HCT116 (cell line): Measurements from ENCODE around the gene FFAR3. TPM values are rescaled to one million over a fixed set of nuclear protein-coding genes. Genes with fewer than 3 reads are reported as not detected.

Experiments used
- ATAC-seq: fragments of 200-7000 bp; cut with Tn5 transposase; 2 replicates; pipeline ENCODE4 v1.9.1; 2020; ENCODE audit warnings: mild to moderate bottlenecking, moderate library complexity
- BruUV-seq: library from RNA; stranded (reverse); fragments of 400-500 nt; replicated peaks from 2 replicates; lab custom pipeline; 2021; lab: Mats Ljungman, UMichigan
- CTCF ChIA-PET: fragments of 300-600 bp; sonication (Branson Sonifier 250); formaldehyde crosslinking; loops from one replicate; lab custom pipeline; 2021; ENCODE audit warnings: antibody characterized with exemption; lab: Charles Lee
- POLR2A ChIA-PET: fragments of 300-600, 350-600 bp; sonication (Branson Sonifier 250); formaldehyde crosslinking; loops from one replicate; lab custom pipeline; 2021; ENCODE audit warnings: antibody characterized with exemption; lab: Charles Lee
- RAD21 ChIA-PET, 2 experiments: fragments of 300-600 bp; sonication (Branson Sonifier 250); formaldehyde crosslinking; loops; one replicate each; lab custom pipeline; 2023; ENCODE audit warnings: low total read pairs in 2 of 2; ENCODE audit not compliant: uncharacterized antibody in 2 of 2, unreplicated experiment in 2 of 2, low non-redundant PET in 1 of 2; lab: Charles Lee
- DNase-seq: peaks from one replicate; pipeline ENCODE4 v3.0.0-alpha.2; 2010; ENCODE audit warnings: low read depth, low spot score
- H2AFZ ChIP-seq: fragments of 200-600 bp; shearing (Covaris generic), sonication (generic); 2 replicates; pipeline ENCODE4 v1.6.1; 2017; ENCODE audit warnings: low read depth, mixed run types, mixed read lengths, antibody characterized with exemption, low read length; ENCODE audit not compliant: poor library complexity, severe bottlenecking
- H3K27ac ChIP-seq: 2 replicates; pipeline ENCODE4 v1.5.1; 2012; ENCODE audit warnings: low read depth, low read length
- H3K27me3 ChIP-seq: fragments of 200-600 bp; sonication (generic); 2 replicates; pipeline ENCODE4 v1.6.1; 2016; ENCODE audit warnings: mixed run types, low read length, mixed read lengths; ENCODE audit not compliant: insufficient read depth
- H3K36me3 ChIP-seq, 2 experiments: fragments of 200-500 bp in 1 of 2; fragments of 200-600 bp in 1 of 2; sonication (Bioruptor generic) in 1 of 2; sonication (generic) in 1 of 2; 2 replicates each; pipeline versions ENCODE4 v1.5.1 to v1.6.1; 2014 to 2016; ENCODE audit warnings: low read length in 2 of 2, inconsistent platforms in 1 of 2, mixed read lengths in 1 of 2, mixed run types in 1 of 2; ENCODE audit not compliant: insufficient read depth in 2 of 2, control insufficient read depth in 1 of 2
- H3K4me1 ChIP-seq, 2 experiments: fragments of 200-600 bp in 1 of 2; sonication (generic) in 1 of 2; 2 replicates each; pipeline versions ENCODE4 v1.5.1 to v1.6.1; 2012 to 2017; ENCODE audit warnings: low read length in 2 of 2, inconsistent platforms in 1 of 2, mild to moderate bottlenecking in 1 of 2, mixed read lengths in 1 of 2, mixed run types in 1 of 2, moderate library complexity in 1 of 2; ENCODE audit not compliant: insufficient read depth in 2 of 2, control insufficient read depth in 1 of 2
- H3K4me2 ChIP-seq: fragments of 200-600 bp; sonication (generic); 2 replicates; pipeline ENCODE4 v1.6.1; 2017; ENCODE audit warnings: mixed run types, low read length, mixed read lengths
- H3K4me3 ChIP-seq, 2 experiments: fragments of 200-600 bp in 1 of 2; sonication (generic) in 1 of 2; replicated peaks in 1 of 2; 2 replicates each; pipeline ENCODE4 v1.5.1; 2011 to 2016; ENCODE audit warnings: low read length in 2 of 2, control low read depth in 1 of 2, low read depth in 1 of 2, mild to moderate bottlenecking in 1 of 2, mixed read lengths in 1 of 2, mixed run types in 1 of 2
- H3K79me2 ChIP-seq: fragments of 200-600 bp; sonication (generic); 2 replicates; pipeline ENCODE4 v1.6.1; 2017; ENCODE audit warnings: mild to moderate bottlenecking, mixed run types, low read length, moderate library complexity, mixed read lengths; ENCODE audit not compliant: insufficient read depth
- H3K9ac ChIP-seq: fragments of 200-600 bp; sonication (generic); 2 replicates; pipeline ENCODE4 v1.6.1; 2016; ENCODE audit warnings: low read length, mixed read lengths
- H3K9me2 ChIP-seq: fragments of 200-600 bp; sonication (generic), shearing (Covaris generic); 2 replicates; pipeline ENCODE4 v1.6.1; 2017; ENCODE audit warnings: mixed run types, mild to moderate bottlenecking, moderate library complexity; ENCODE audit not compliant: insufficient read depth
- H3K9me3 ChIP-seq, 2 experiments: fragments of 200-500 bp in 1 of 2; fragments of 200-600 bp in 1 of 2; sonication (Bioruptor generic) in 1 of 2; sonication (generic) in 1 of 2; 2 replicates each; pipeline ENCODE4 v1.6.1; 2014 to 2017; ENCODE audit warnings: low read length in 2 of 2, mixed read lengths in 2 of 2, inconsistent platforms in 1 of 2, low read depth in 1 of 2, mild to moderate bottlenecking in 1 of 2, mixed run types in 1 of 2, moderate library complexity in 1 of 2; ENCODE audit not compliant: control insufficient read depth in 1 of 2, insufficient read depth in 1 of 2
- H4K20me1 ChIP-seq: fragments of 200-600 bp; sonication (generic), shearing (Covaris generic); 2 replicates; pipeline ENCODE4 v1.6.1; 2017; ENCODE audit warnings: mixed run types, mild to moderate bottlenecking, moderate library complexity; ENCODE audit not compliant: insufficient read depth
- CTCF ChIP-seq, 3 experiments: fragments of 200-600 bp in 1 of 3; sonication (generic) in 1 of 3; IDR thresholded peaks in 2 of 3; conservative IDR thresholded peaks in 1 of 3; 2 replicates each; pipeline ENCODE4 v1.5.1; 2012 to 2017; ENCODE audit warnings: low read depth in 2 of 3, low read length in 2 of 3, antibody characterized with exemption in 1 of 3, borderline replicate concordance in 1 of 3, control low read depth in 1 of 3, mild to moderate bottlenecking in 1 of 3, mixed read lengths in 1 of 3, mixed run types in 1 of 3, moderate library complexity in 1 of 3; ENCODE audit not compliant: insufficient read depth in 1 of 3
- EGR1 ChIP-seq: IDR thresholded peaks from 2 replicates; pipeline ENCODE4 v1.6.1; 2012; ENCODE audit warnings: low read depth
- ELF1 ChIP-seq: IDR thresholded peaks from 2 replicates; pipeline ENCODE4 v1.6.1; 2012; ENCODE audit warnings: low read depth, borderline replicate concordance
- EZH2phosphoT487 ChIP-seq: fragments of 200-600 bp; IDR thresholded peaks from 2 replicates; pipeline ENCODE4 v1.6.1; 2018; ENCODE audit warnings: antibody characterized with exemption, borderline replicate concordance
- MAX ChIP-seq: IDR thresholded peaks from 2 replicates; pipeline ENCODE4 v1.6.1; 2012
- POLR2A ChIP-seq: IDR thresholded peaks from 2 replicates; pipeline ENCODE4 v1.7.0; 2011; ENCODE audit warnings: borderline replicate concordance; ENCODE audit not compliant: insufficient read depth, insufficient read length; ENCODE audit errors: extremely low read depth
- REST ChIP-seq: IDR thresholded peaks from 2 replicates; pipeline ENCODE4 v1.6.1; 2012; ENCODE audit warnings: low read depth
- SIN3A ChIP-seq: IDR thresholded peaks from 2 replicates; pipeline ENCODE4 v1.6.1; 2012; ENCODE audit warnings: low read depth
- SRF ChIP-seq: IDR thresholded peaks from 2 replicates; pipeline ENCODE4 v1.6.1; 2012; ENCODE audit warnings: low read depth
- TCF7L2 ChIP-seq: IDR thresholded peaks from 2 replicates; pipeline ENCODE4 v1.7.0; 2011; ENCODE audit warnings: borderline replicate concordance, inconsistent platforms; ENCODE audit not compliant: insufficient read depth, insufficient read length; ENCODE audit errors: extremely low read depth
- ZFX ChIP-seq: fragments of 450-650 bp; IDR thresholded peaks from 2 replicates; pipeline ENCODE4 v1.6.1; 2017
- ZNF274 ChIP-seq: fragments of 200-500 bp; sonication (Bioruptor generic); IDR thresholded peaks from 2 replicates; pipeline ENCODE4 v1.6.1; 2014; ENCODE audit warnings: mild to moderate bottlenecking, low read depth, low read length, inconsistent platforms
- intact Hi-C: fragments of 100-400 bp; cut with micrococcal nuclease; formaldehyde crosslinking; loops from 2 replicates; pipeline ENCODE4 v1.10.0; 2022
- total RNA-seq: library from RNA; stranded (reverse); gene quantifications from one replicate; pipeline ENCODE4 v1.2.1, GENCODE V29; 2021; ENCODE audit not compliant: unreplicated experiment

FFAR3 gene
- total RNA-seq, 1 experiment from 2014 or later, result not detected

DNA sequence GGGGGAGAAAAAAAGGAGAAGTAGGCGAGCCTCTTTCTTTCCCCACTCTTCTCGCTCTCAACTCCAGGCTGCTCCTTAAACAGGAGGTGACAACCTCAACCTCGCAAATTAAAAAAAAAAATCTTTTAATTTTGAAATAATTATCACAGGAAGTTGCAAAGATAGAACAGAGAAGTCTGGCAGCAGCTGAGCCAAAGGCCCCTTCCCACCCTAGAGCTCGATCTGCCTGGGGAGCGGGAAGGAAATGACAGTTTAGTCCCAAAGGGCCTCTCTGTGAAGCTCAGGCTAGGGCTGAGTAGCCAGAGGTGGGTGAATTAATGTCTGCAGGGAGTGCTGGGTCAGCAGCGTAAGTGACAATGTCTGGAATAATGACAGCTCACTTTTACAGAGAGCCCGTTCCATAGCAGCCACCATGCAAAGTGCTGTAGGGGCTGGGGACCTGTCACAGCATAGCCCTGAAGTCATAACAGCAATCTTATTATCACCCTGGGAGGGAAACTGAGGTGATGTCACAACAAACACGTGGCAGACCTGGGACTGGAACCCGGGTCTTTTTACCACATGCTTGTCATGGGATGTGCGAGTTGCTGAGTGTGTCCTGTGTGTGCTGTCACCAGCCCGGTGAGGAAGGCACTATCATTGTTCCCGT, 38.1 kb upstream of the FFAR3 start:
- no TSS peak for BruUV-seq
- CTCF ChIA-PET, result interaction anchor here (1.5 kb wide), 1 partner anchor 8 kb away, joined by 8 read pairs; no protein-coding TSS in a partner anchor
- Histone ChIP-seq H3K27me3 (no peaks in the 10 kb centered on the region), H4K20me1 (no peaks in the 10 kb centered on the region), H3K27ac (no peak overlapping the region)
- ATAC-seq, result no peak
- RAD21 ChIA-PET, result no interaction called here
- TF ChIP-seq EGR1 (no peak), REST (no peak), SIN3A (no peak), SRF (no peak), EZH2phosphoT487 (no peak), CTCF (IDR thresholded peaks at IDR 0.05 in 2 of 3, conservative IDR thresholded peaks at IDR 0.05 in 1 of 3; ENCODE audit: borderline replicate concordance in 1 of 3, insufficient read depth in 1 of 3, low read depth in 2 of 3, low read length in 2 of 3) (no peak), ELF1 (no peak), ZNF274 (no peak), ZFX (no peak), POLR2A (no peak), TCF7L2 (no peak), MAX (no peak)
- TF ChIP-seq, all 23 proteins: peak for 0
- intact Hi-C loops, result no loop called here
- H3K9me3 ChIP-seq, result no peaks in the 10 kb centered on the region
- H3K9me2 ChIP-seq, result no peaks in the 10 kb centered on the region
- POLR2A ChIA-PET, result interaction anchor here (1.2 to 1.4 kb wide), 3 partner anchors 8 to 32 kb away, joined by 3 read pairs; no protein-coding TSS in a partner anchor
- no peaks in the 10 kb centered on the region for H3K79me2 ChIP-seq
- peaks cover 16 to 42% of the 10 kb centered on the region in 2 experiments for H3K4me1 ChIP-seq
- H2AFZ ChIP-seq, result no peak overlapping the region
- H3K4me2 ChIP-seq, result peak overlapping the region; percentile 74; the same call in 1 of the 2 replicates
- no peak overlapping the region for H3K4me3 ChIP-seq
- no peak for DNase-seq
- H3K36me3 ChIP-seq, result no peaks in the 10 kb centered on the region
- peak overlapping the region; percentile 10; the same call in 1 of the 2 replicates for H3K9ac ChIP-seq
